IMR-90 (cell line): ENCODE measurements around the gene NANOGP8. TPM values are rescaled to one million over a fixed set of nuclear protein-coding genes. Genes with fewer than 3 reads are reported as not detected.

Source experiments
- ATAC-seq: fragments of 200-7000 bp; cut with Tn5 transposase; 2 replicates; pipeline ENCODE4 v1.9.1; 2020; ENCODE audit warnings: low read depth, mild to moderate bottlenecking, moderate library complexity
- BruUV-seq: library from RNA; stranded (reverse); fragments of 400-500 nt; replicated peaks from 2 replicates; lab custom pipeline; 2021; lab: Mats Ljungman, UMichigan
- CTCF ChIA-PET: fragments of 300-600 bp; formaldehyde crosslinking; extraction: SDS; loops from one replicate; lab custom pipeline; 2021; ENCODE audit warnings: antibody characterized with exemption; lab: Yijun Ruan, JAX
- POLR2A ChIA-PET: fragments of 300-600 bp; sonication (Branson Sonifier 250); formaldehyde crosslinking; loops from one replicate; lab custom pipeline; 2022; ENCODE audit warnings: antibody characterized with exemption; ENCODE audit not compliant: unreplicated experiment; lab: Charles Lee
- DNase-seq: peaks from one replicate; pipeline ENCODE4 v3.0.0; 2013
- H2AFZ ChIP-seq: replicated peaks from 2 replicates; pipeline ENCODE3; 2013; ENCODE audit warnings: low read length, mild to moderate bottlenecking; ENCODE audit not compliant: poor library complexity
- H2AK5ac ChIP-seq: 2 replicates; pipeline ENCODE4 v1.6.1; 2013; ENCODE audit warnings: low read depth, low read length, inconsistent platforms
- H2AK9ac ChIP-seq: replicated peaks from 2 replicates; pipeline ENCODE3; 2013; ENCODE audit warnings: mild to moderate bottlenecking, low read depth, low read length, moderate library complexity; ENCODE audit not compliant: poor library complexity
- H2BK120ac ChIP-seq: 2 replicates; pipeline ENCODE4 v1.6.1; 2013; ENCODE audit warnings: low read depth, low read length, inconsistent platforms
- H2BK15ac ChIP-seq: 3 replicates; pipeline ENCODE4 v1.6.1; 2013; ENCODE audit warnings: low read depth, low read length, inconsistent platforms
- H2BK20ac ChIP-seq: 2 replicates; pipeline ENCODE4 v1.6.1; 2013; ENCODE audit warnings: low read depth, mild to moderate bottlenecking, inconsistent platforms, low read length, moderate library complexity
- H2BK5ac ChIP-seq: 2 replicates; pipeline ENCODE4 v1.6.1; 2013; ENCODE audit warnings: mild to moderate bottlenecking, low read depth, low read length, inconsistent platforms; ENCODE audit not compliant: poor library complexity, severe bottlenecking
- H3K14ac ChIP-seq: replicated peaks from 2 replicates; pipeline ENCODE4 v1.6.1; 2013; ENCODE audit warnings: low read depth, low read length, inconsistent platforms
- H3K18ac ChIP-seq: 2 replicates; pipeline ENCODE4 v1.6.1; 2013; ENCODE audit warnings: low read depth, low read length, control low read depth
- H3K23ac ChIP-seq: 2 replicates; pipeline ENCODE4 v1.6.1; 2013; ENCODE audit warnings: low read depth, low read length, inconsistent platforms
- H3K27ac ChIP-seq: 2 replicates; pipeline ENCODE4 v1.5.1; 2013; ENCODE audit warnings: mild to moderate bottlenecking, control low read depth, low read length; ENCODE audit not compliant: insufficient read depth
- H3K27me3 ChIP-seq: 2 replicates; pipeline ENCODE4 v1.6.1; 2013; ENCODE audit warnings: low read length; ENCODE audit not compliant: control insufficient read depth, insufficient read depth
- H3K36me3 ChIP-seq: 2 replicates; pipeline ENCODE4 v1.6.1; 2013; ENCODE audit warnings: low read length, mixed read lengths; ENCODE audit not compliant: control insufficient read depth, insufficient read depth
- H3K4ac ChIP-seq: 2 replicates; pipeline ENCODE4 v1.6.1; 2013; ENCODE audit warnings: low read depth, low read length, inconsistent platforms
- H3K4me1 ChIP-seq: 2 replicates; pipeline ENCODE4 v1.6.1; 2013; ENCODE audit warnings: low read length, mixed read lengths; ENCODE audit not compliant: control insufficient read depth, insufficient read depth
- H3K4me2 ChIP-seq: 2 replicates; pipeline ENCODE4 v1.6.1; 2013; ENCODE audit warnings: low read depth, mild to moderate bottlenecking, control low read depth, low read length, moderate library complexity
- H3K4me3 ChIP-seq: 2 replicates; pipeline ENCODE4 v1.5.1; 2013; ENCODE audit warnings: low read depth, mild to moderate bottlenecking, control low read depth, low read length, moderate library complexity; ENCODE audit not compliant: insufficient read depth
- H3K56ac ChIP-seq: 2 replicates; pipeline ENCODE4 v1.6.1; 2013; ENCODE audit warnings: low read length, inconsistent platforms; ENCODE audit not compliant: insufficient read depth; ENCODE audit errors: extremely low read depth
- H3K79me1 ChIP-seq, 2 experiments: 2 replicates each; pipeline ENCODE4 v1.6.1; 2013; ENCODE audit warnings: low read length in 2 of 2, inconsistent platforms in 1 of 2, low read depth in 1 of 2
- H3K9ac ChIP-seq: 2 replicates; pipeline ENCODE4 v1.6.1; 2013; ENCODE audit warnings: low read depth, low read length, control low read depth
- H3K9me1 ChIP-seq: 2 replicates; pipeline ENCODE4 v1.6.1; 2013; ENCODE audit warnings: low read length, inconsistent platforms; ENCODE audit not compliant: insufficient read depth
- H3K9me3 ChIP-seq: 2 replicates; pipeline ENCODE4 v1.6.1; 2013; ENCODE audit warnings: low read length; ENCODE audit not compliant: control insufficient read depth, insufficient read depth
- H4K20me1 ChIP-seq: 2 replicates; pipeline ENCODE4 v1.6.1; 2013; ENCODE audit warnings: low read length, inconsistent platforms; ENCODE audit not compliant: insufficient read depth
- H4K5ac ChIP-seq: 2 replicates; pipeline ENCODE4 v1.6.1; 2013; ENCODE audit warnings: mild to moderate bottlenecking, low read depth, low read length, control low read depth
- H4K8ac ChIP-seq, 2 experiments: 2 replicates each; pipeline ENCODE4 v1.6.1; 2013; ENCODE audit warnings: low read depth in 2 of 2, low read length in 2 of 2, control low read depth in 1 of 2, inconsistent platforms in 1 of 2
- H4K91ac ChIP-seq: 2 replicates; pipeline ENCODE4 v1.6.1; 2013; ENCODE audit warnings: low read depth, low read length, inconsistent platforms; ENCODE audit not compliant: insufficient read depth
- CEBPB ChIP-seq: IDR thresholded peaks from 2 replicates; pipeline ENCODE4 v1.6.1; 2012; ENCODE audit warnings: low read depth, low read length, improper control_type of control experiment
- CHD1 ChIP-seq: IDR thresholded peaks from 2 replicates; pipeline ENCODE4 v1.6.1; 2012; ENCODE audit warnings: low read depth, low read length, improper control_type of control experiment
- CTCF ChIP-seq: conservative IDR thresholded peaks from 2 replicates; pipeline ENCODE4 v1.5.1; 2012; ENCODE audit warnings: mild to moderate bottlenecking, low read depth, low read length, improper control_type of control experiment
- ELK1 ChIP-seq: fragments of 150-350 bp; IDR thresholded peaks from 2 replicates; pipeline ENCODE4 v1.6.1; 2016; ENCODE audit warnings: low read depth, mild to moderate bottlenecking, low read length, moderate library complexity, borderline replicate concordance
- FOS ChIP-seq: fragments of 150-350 bp; IDR thresholded peaks from 2 replicates; pipeline ENCODE4 v1.6.1; 2016; ENCODE audit warnings: low read depth, low read length
- MAFK ChIP-seq: IDR thresholded peaks from 2 replicates; pipeline ENCODE4 v1.6.1; 2012; ENCODE audit warnings: low read depth, low read length, improper control_type of control experiment
- MAZ ChIP-seq: IDR thresholded peaks from 2 replicates; pipeline ENCODE4 v1.6.1; 2012; ENCODE audit warnings: low read depth, mild to moderate bottlenecking, low read length, improper control_type of control experiment, moderate library complexity, borderline replicate concordance
- MXI1 ChIP-seq: IDR thresholded peaks from 2 replicates; pipeline ENCODE4 v1.6.1; 2012; ENCODE audit warnings: low read depth, mild to moderate bottlenecking, low read length, moderate library complexity, borderline replicate concordance
- NFE2L2 ChIP-seq: fragments of 150-350 bp; IDR thresholded peaks from 2 replicates; pipeline ENCODE4 v1.6.1; 2016; ENCODE audit warnings: low read depth, mild to moderate bottlenecking, low read length
- POLR2A ChIP-seq: IDR thresholded peaks from 2 replicates; pipeline ENCODE4 v1.6.1; 2012; ENCODE audit warnings: mild to moderate bottlenecking, low read depth, low read length
- RAD21 ChIP-seq: IDR thresholded peaks from 2 replicates; pipeline ENCODE4 v1.6.1; 2012; ENCODE audit warnings: low read length, improper control_type of control experiment
- RCOR1 ChIP-seq: IDR thresholded peaks from 2 replicates; pipeline ENCODE4 v1.6.1; 2012; ENCODE audit warnings: mild to moderate bottlenecking, low read length, improper control_type of control experiment; ENCODE audit not compliant: insufficient replicate concordance
- RFX5 ChIP-seq: IDR thresholded peaks from 2 replicates; pipeline ENCODE4 v1.8.0; 2012; ENCODE audit warnings: low read depth, mild to moderate bottlenecking, low read length, moderate library complexity
- SMC3 ChIP-seq: fragments of 150-350 bp; IDR thresholded peaks from 2 replicates; pipeline ENCODE4 v1.6.1; 2016; ENCODE audit warnings: low read depth, mild to moderate bottlenecking, antibody characterized with exemption, low read length, moderate library complexity
- USF2 ChIP-seq: fragments of 150-350 bp; IDR thresholded peaks from 2 replicates; pipeline ENCODE4 v1.6.1; 2017; ENCODE audit warnings: mild to moderate bottlenecking, antibody characterized with exemption, low read length, low read depth
- WGBS, 2 experiments: methylation state at CpG; one replicate each; pipeline versions ENCODE4 v1.1.5 to v1.1.7; 2013; ENCODE audit warnings: missing lambda C conversion rate in 2 of 2; ENCODE audit not compliant: insufficient read length in 1 of 2; ENCODE audit errors: extremely low coverage in 2 of 2; 5-methylcytosine and 5-hydroxymethylcytosine counted together
- dilution Hi-C: fragments of 300-500 bp; cut with HindIII; formaldehyde crosslinking; loops from one replicate; pipeline ENCODE4 v1.14.3; 2018; ENCODE audit warnings: low sequenced_read_pairs; ENCODE audit not compliant: unreplicated experiment
- in situ Hi-C: fragments of 300-500 bp; cut with MboI; formaldehyde crosslinking; loops from 3 replicates; pipeline ENCODE4 v1.14.3; 2019; ENCODE audit warnings: low sequenced_read_pairs, inconsistent platforms, mixed read lengths
- intact Hi-C: fragments of 100-400 bp; cut with micrococcal nuclease; formaldehyde crosslinking; loops from 2 replicates; pipeline ENCODE4 v1.10.0; 2022
- polyA plus RNA-seq, 3 experiments: library from polyadenylated mRNA; depleted of rRNA; stranded (reverse); fragments of >200 nt; gene quantifications; 2 replicates each; pipeline ENCODE4 v1.2.3, GENCODE V29; 2012; ENCODE audit warnings: low replicate concordance in 1 of 3
- total RNA-seq: library from RNA; depleted of rRNA; stranded (reverse); fragments of >200 nt; gene quantifications from 2 replicates; pipeline ENCODE4 v1.2.3, GENCODE V29; 2012

Gene NANOGP8
- total and polyA plus RNA-seq, 2 of the 4 experiments (the other 2 are of a cell fraction): not detected

- H3K23ac ChIP-seq: no peak overlapping the region
- H3K4me1 ChIP-seq: no peaks in the 10 kb centered on the region; the same call in 1 of the 2 replicates
- H2BK20ac ChIP-seq: peak overlapping the region; percentile 33; the same call in 1 of the 2 replicates
- H4K8ac ChIP-seq: peak overlapping the region in 1 of 2 experiments; percentile 35; a peak in 3 of 4 replicates
- H3K79me1 ChIP-seq: no peaks in the 10 kb centered on the region
- no peak overlapping the region for H3K4me3 ChIP-seq
- in situ Hi-C loops (no loop called here), intact Hi-C loops (no loop called here), dilution Hi-C loops (no loop called here)
- no peaks in the 10 kb centered on the region for H4K20me1 ChIP-seq
- peak overlapping the region; percentile 30; the same call in 1 of the 2 replicates for H2BK120ac ChIP-seq
- no peak for DNase-seq
- ChIA-PET CTCF (no interaction called here), POLR2A (no interaction called here)
- H3K4me2 ChIP-seq: no peak overlapping the region
- no peak overlapping the region for H3K27ac ChIP-seq
- no peak for ATAC-seq
- H2AK9ac ChIP-seq: no peak overlapping the region
- no peak overlapping the region; the same call in 1 of the 2 replicates for H4K5ac ChIP-seq
- no peaks in the 10 kb centered on the region; the same call in none of the 2 replicates for H3K9me1 ChIP-seq
- H3K9ac ChIP-seq: no peak overlapping the region; the same call in 1 of the 2 replicates
- peak overlapping the region; percentile 62; the same call in 1 of the 2 replicates for H3K18ac ChIP-seq
- peak overlapping the region; percentile 7; the same call in 1 of the 2 replicates for H3K4ac ChIP-seq
- peak overlapping the region; percentile 66; the same call in 1 of the 2 replicates for H3K14ac ChIP-seq
- no peak overlapping the region for H2AFZ ChIP-seq
- no peaks in the 10 kb centered on the region for H3K36me3 ChIP-seq
- H3K56ac ChIP-seq: 0 out of 2 replicates have a peak overlapping the region, but pooled peaks have one; percentile 10
- no peaks in the 10 kb centered on the region for H3K9me3 ChIP-seq
- peak overlapping the region; percentile 31; the same call in 1 of the 2 replicates for H4K91ac ChIP-seq
- H2AK5ac ChIP-seq: no peak overlapping the region
- BruUV-seq: no TSS peak
- WGBS, 2 experiments: no CpG with 5 or more reads among the region's 1 CpG
- no peaks in the 10 kb centered on the region for H3K27me3 ChIP-seq
- H2BK5ac ChIP-seq: peak overlapping the region; percentile 48
- H2BK15ac ChIP-seq: no peak overlapping the region
- TF ChIP-seq ELK1 (no peak), MAZ (no peak), MXI1 (no peak), CHD1 (no peak), NFE2L2 (no peak), SMC3 (no peak), RCOR1 (no peak), MAFK (no peak), CTCF (no peak), FOS (no peak), USF2 (no peak), CEBPB (no peak), POLR2A (no peak), RFX5 (no peak), RAD21 (no peak)
These were observed 5.2 kb upstream of the NANOGP8 start for GRCh38 chr15:35090104-35090807.
